ENCODE data around the gene LRMDA.

DNA sequence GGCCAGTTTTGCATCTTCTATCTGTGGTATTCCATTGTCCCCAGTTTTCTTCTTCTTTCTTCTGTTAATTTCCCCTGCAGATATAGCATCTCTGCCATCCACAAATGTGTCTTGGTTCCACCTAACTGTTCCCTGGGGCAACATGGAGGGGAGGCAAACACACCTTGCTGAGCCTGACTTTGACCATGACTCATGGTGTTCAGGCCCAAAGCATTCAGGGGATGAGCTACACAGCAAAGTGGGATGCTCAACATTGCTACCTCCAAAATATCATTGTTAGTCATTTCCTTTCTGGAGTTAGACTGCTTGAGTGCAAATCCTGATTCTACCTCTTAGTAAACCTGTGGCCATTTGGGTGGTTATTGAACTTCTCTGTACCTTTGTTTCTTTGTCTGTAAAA lies 542.7 kb downstream of the LRMDA start:
- TF ChIP-seq, protein P1, sequence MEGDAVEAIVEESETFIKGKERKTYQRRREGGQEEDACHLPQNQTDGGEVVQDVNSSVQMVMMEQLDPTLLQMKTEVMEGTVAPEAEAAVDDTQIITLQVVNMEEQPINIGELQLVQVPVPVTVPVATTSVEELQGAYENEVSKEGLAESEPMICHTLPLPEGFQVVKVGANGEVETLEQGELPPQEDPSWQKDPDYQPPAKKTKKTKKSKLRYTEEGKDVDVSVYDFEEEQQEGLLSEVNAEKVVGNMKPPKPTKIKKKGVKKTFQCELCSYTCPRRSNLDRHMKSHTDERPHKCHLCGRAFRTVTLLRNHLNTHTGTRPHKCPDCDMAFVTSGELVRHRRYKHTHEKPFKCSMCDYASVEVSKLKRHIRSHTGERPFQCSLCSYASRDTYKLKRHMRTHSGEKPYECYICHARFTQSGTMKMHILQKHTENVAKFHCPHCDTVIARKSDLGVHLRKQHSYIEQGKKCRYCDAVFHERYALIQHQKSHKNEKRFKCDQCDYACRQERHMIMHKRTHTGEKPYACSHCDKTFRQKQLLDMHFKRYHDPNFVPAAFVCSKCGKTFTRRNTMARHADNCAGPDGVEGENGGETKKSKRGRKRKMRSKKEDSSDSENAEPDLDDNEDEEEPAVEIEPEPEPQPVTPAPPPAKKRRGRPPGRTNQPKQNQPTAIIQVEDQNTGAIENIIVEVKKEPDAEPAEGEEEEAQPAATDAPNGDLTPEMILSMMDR (conservative IDR thresholded peaks at IDR 0.05; ENCODE audit: low read depth, low read length): no peak
- TF ChIP-seq EZH2 (IDR thresholded peaks at IDR 0.05; ENCODE audit: low read length, unreplicated experiment) (no peak), EZH2phosphoT487 (IDR thresholded peaks at IDR 0.05; ENCODE audit: borderline replicate concordance, low read length) (no peak)
